Psoas muscle (tissue), 8 donors: ENCODE data around the gene LMAN2. TPM values are rescaled to one million over a fixed set of nuclear protein-coding genes. Genes with fewer than 3 reads are reported as not detected.
"Not testable (repeated sequence)": the region's sequence is repeated elsewhere in the genome, so short reads cannot be mapped to it uniquely, and the experiment has no call there.

Experiments
- ATAC-seq, 4 donors: fragments of 200-7000 bp; cut with Tn5 transposase; one replicate each; pipeline ENCODE4 v1.9.1; 2020; ENCODE audit warnings: moderate library complexity in 3 of 4, mild to moderate bottlenecking in 2 of 4
- DNase-seq, 2 donors: peaks; one replicate each; pipeline ENCODE4 v3.0.0-alpha.2; 2020
- H3K27ac ChIP-seq: fragments of 200-600 bp; one replicate; pipeline ENCODE4 v1.8.0; 2022
- H3K27me3 ChIP-seq, 3 donors: fragments of 200-600 bp in 1 of 3; one replicate each; pipeline versions ENCODE4 v1.6.1 to v1.8.0; 2013 to 2022; ENCODE audit warnings: low read length in 2 of 3, mild to moderate bottlenecking in 2 of 3, moderate library complexity in 1 of 3; ENCODE audit not compliant: insufficient read depth in 3 of 3
- H3K36me3 ChIP-seq, 2 donors: fragments of 200-600 bp in 1 of 2; one replicate each; pipeline versions ENCODE4 v1.6.1 to v1.8.0; 2013 to 2022; ENCODE audit warnings: low read depth in 1 of 2, mild to moderate bottlenecking in 1 of 2, moderate library complexity in 1 of 2; ENCODE audit not compliant: insufficient read depth in 1 of 2
- H3K4me1 ChIP-seq: fragments of 200-600 bp; one replicate; pipeline ENCODE4 v1.8.0; 2022
- H3K4me3 ChIP-seq: fragments of 200-600 bp; one replicate; pipeline ENCODE4 v1.8.0; 2022; ENCODE audit warnings: mild to moderate bottlenecking
- H3K9me3 ChIP-seq: fragments of 200-600 bp; one replicate; pipeline ENCODE4 v1.8.0; 2022
- WGBS, 3 donors: extraction: QIAGEN DNeasy Blood & Tissue Kit; methylation state at CpG; one replicate each; pipeline versions ENCODE4 v1.1.6 to v1.1.7; 2013; 5-methylcytosine and 5-hydroxymethylcytosine counted together
- intact Hi-C, 2 donors: fragments of 100-400 bp; cut with DNase I; formaldehyde crosslinking; loops; one replicate each; pipeline versions ENCODE4 v1.11.0 to v1.14.2; 2022
- polyA plus RNA-seq, 3 donors: library from polyadenylated mRNA; stranded (reverse); fragments of 200-250 nt; gene quantifications; one replicate each; pipeline ENCODE4 v1.2.3, GENCODE V29; 2013
- total RNA-seq, 4 donors: library from RNA; stranded (reverse); fragmentation: NEBNext Ultra II Directional in 2 of 4; extraction: Animal tissue kit (Norgen Biotek cat#: 25700) in 2 of 4; gene quantifications; one replicate each; pipeline versions ENCODE4 v1.2.1 to v1.2.4, GENCODE V29; 2021 to 2023
- TF ChIP-seq, protein P1 (sequence below): fragments of 200-600 bp; IDR thresholded peaks from one replicate; pipeline ENCODE4 v1.8.0; 2022; ENCODE audit warnings: antibody characterized with exemption
- donor health status: healthy with polysubstance abuse.
- donor health status: DM: no; HTN: no; CAD: no; lungs with moderate emphysema.
- donor health status: Bipolar disorder and iron deficiency.
- donor health status: healthy.
- donor health status: DM: yes; HTN: yes; CAD: no.
- donor health status: DM: no; HTN: no; CAD: no.
- donor health status: DM: no; HTN: no; CAD: no.
- donor health status: DM: yes; HTN: yes; CAD: no.

Gene LMAN2
- total and polyA plus RNA-seq, 7 donors: 28.7 to 193 (median 55.8) TPM

DNA sequence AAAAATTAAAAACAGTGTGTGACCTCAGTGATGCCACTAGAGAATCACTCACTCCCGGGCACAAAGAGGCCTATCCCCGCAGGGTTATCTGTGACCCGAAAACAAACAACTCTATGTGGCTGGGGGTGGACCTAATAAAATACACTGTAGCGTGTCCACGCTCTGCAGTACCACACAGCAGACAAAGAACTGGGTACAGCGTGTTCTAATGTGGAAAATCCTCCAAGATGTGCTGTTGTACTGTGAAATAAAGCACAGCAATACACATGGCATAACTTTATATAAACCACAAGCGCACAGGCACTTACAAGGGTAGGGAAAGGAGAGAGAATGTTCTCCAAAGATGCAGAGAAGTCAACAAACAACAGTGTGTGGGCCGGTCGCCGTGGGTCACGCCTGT is 24.6 kb upstream of the LMAN2 start:
- WGBS, 3 donors: 71 to 85% (median 78%) methylated on average over 11 of the region's 11 CpGs
- peaks cover 0 to 18% of the 10 kb centered on the region in 2 donors for H3K36me3 ChIP-seq
- no peak for ATAC-seq

DNA sequence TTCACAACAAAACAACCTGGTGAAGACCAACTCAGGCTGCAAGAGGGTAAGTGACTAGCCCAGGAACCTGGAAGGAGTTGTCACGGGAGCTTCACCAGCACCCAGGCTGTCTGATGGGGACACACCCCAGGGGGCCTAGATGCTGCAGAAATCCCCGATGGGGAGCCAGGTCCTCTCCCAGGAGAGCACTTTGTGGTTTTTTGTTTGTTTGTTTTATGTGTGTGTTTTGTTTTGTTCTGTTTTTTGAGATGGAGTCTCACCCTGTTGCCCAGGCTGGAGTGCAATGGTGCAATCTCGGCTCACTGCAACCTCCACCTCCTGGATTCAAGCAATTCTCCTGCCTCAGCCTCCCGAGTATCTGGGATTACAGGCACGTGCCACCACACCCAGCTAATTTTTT is 24.0 kb upstream of the LMAN2 start:
- H3K4me3 ChIP-seq, DNase-seq, H3K9me3 ChIP-seq, H3K27ac ChIP-seq, intact Hi-C loops, ATAC-seq, H3K27me3 ChIP-seq: not testable (repeated sequence)
- 70 to 82% (median 82%) methylated on average over 5 of the region's 5 CpGs for WGBS, 3 donors
- peaks cover 13% of the 10 kb centered on the region for H3K4me1 ChIP-seq
- H3K36me3 ChIP-seq: peaks cover 0 to 18% of the 10 kb centered on the region in 2 donors

More for the DNA sequence above, 24.6 kb upstream of the LMAN2 start:
- Histone ChIP-seq H3K4me3 (no peak overlapping the region), H3K9me3 (no peaks in the 10 kb centered on the region), H3K27me3 (peaks cover 0 to 1% (median 0%) of the 10 kb centered on the region in 3 donors), H3K27ac (no peak overlapping the region), H3K4me1 (peaks cover 12% of the 10 kb centered on the region)
- TF ChIP-seq, protein P1, sequence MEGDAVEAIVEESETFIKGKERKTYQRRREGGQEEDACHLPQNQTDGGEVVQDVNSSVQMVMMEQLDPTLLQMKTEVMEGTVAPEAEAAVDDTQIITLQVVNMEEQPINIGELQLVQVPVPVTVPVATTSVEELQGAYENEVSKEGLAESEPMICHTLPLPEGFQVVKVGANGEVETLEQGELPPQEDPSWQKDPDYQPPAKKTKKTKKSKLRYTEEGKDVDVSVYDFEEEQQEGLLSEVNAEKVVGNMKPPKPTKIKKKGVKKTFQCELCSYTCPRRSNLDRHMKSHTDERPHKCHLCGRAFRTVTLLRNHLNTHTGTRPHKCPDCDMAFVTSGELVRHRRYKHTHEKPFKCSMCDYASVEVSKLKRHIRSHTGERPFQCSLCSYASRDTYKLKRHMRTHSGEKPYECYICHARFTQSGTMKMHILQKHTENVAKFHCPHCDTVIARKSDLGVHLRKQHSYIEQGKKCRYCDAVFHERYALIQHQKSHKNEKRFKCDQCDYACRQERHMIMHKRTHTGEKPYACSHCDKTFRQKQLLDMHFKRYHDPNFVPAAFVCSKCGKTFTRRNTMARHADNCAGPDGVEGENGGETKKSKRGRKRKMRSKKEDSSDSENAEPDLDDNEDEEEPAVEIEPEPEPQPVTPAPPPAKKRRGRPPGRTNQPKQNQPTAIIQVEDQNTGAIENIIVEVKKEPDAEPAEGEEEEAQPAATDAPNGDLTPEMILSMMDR: no peak
- intact Hi-C loops: no loop called here
- no peak for DNase-seq

DNA sequence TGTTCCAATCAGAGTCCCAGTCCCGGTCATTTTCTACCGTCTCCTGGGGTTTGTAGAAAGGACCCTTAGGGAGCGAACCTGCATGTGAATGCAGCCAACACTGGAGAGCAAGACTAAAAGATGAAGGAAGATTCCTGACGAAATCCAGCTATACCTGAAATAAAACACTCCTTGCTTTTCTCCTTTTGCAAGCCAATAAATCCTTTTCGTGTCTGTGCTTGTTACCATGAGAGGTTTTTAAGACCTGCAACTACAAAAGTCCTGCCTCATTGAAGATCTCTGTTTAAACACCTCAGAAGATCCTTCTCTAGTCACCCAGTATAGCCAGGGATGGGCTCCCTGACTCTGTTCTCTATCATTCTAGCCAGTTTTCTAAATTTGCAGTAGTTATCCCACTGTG is 22.7 kb upstream of the LMAN2 start:
- DNase-seq: no peak
- Histone ChIP-seq H3K9me3 (no peaks in the 10 kb centered on the region), H3K36me3 (peaks cover 0 to 18% of the 10 kb centered on the region in 2 donors), H3K4me3 (no peak overlapping the region), H3K4me1 (peaks cover 26% of the 10 kb centered on the region), H3K27me3 (no peaks in the 10 kb centered on the region), H3K27ac (no peak overlapping the region)
- TF ChIP-seq, protein P1: no peak
- no peak for ATAC-seq
- intact Hi-C loops: no loop called here
- WGBS, 3 donors: 73 to 84% (median 80%) methylated on average over 5 of the region's 5 CpGs

DNA sequence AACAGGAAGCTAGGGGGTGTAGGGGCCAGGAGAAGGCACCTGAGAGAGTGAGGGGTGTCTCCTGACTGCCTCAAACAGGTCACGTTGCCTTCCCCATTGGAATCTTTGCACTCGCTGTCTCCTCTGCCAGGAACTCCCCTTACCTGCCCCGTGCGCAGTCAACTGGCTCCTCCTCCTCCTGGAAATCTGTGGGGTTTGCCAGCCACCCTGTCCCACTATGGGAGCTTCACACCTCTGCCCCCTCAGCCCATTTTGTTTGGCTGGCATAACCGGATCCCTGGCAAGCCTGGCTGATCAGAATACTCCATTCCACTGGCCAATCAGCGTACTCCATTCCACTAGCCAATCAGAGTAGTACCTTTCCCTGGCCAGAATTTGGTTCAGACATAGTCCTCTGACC is 22.3 kb upstream of the LMAN2 start:
- WGBS, 3 donors: 60 to 74% (median 73%) methylated on average over 6 of the region's 6 CpGs
- ATAC-seq: no peak

DNA sequence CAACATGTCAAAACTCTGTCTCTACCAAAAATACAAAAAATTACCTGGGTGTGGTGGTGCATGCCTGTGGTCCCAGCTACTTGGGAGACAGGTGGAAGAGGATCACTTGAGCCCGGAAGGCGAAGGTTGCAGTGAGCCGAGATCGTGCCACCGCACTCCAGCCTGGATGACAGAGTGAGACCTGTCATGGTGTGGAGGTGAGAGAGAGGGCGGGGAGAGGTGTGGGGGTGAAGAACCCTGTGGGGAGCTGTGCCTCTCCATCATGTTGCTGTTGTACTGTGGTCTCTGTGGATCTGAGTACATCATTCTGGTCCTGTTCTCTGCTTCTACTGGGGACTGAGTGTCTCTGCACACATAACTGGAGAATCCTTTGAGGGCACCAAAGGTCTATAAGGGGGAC is 21.4 kb upstream of the LMAN2 start:
- H3K4me3 ChIP-seq: no peak overlapping the region
- H3K9me3 ChIP-seq: no peaks in the 10 kb centered on the region
- DNase-seq (no peak), ATAC-seq (no peak)
- no peak overlapping the region for H3K27ac ChIP-seq
- TF ChIP-seq, protein P1: no peak
- intact Hi-C loops: no loop called here
- WGBS, 3 donors: 87 to 97% (median 96%) methylated on average over 6 of the region's 6 CpGs
- H3K27me3 ChIP-seq: no peaks in the 10 kb centered on the region
- H3K4me1 ChIP-seq: peaks cover 28% of the 10 kb centered on the region
- peaks cover 0 to 18% of the 10 kb centered on the region in 2 donors for H3K36me3 ChIP-seq

More for the DNA sequence above, 22.3 kb upstream of the LMAN2 start:
- H3K9me3 ChIP-seq: no peaks in the 10 kb centered on the region
- H3K36me3 ChIP-seq: peaks cover 0 to 18% of the 10 kb centered on the region in 2 donors
- intact Hi-C loops: no loop called here
- H3K27me3 ChIP-seq: no peaks in the 10 kb centered on the region
- DNase-seq: no peak
- no peak overlapping the region for H3K4me3 ChIP-seq
- TF ChIP-seq, protein P1: no peak
- H3K27ac ChIP-seq: no peak overlapping the region
- peaks cover 28% of the 10 kb centered on the region for H3K4me1 ChIP-seq
